ENCODE measurements around the gene OVOL3. TPM values are rescaled to one million over a fixed set of nuclear protein-coding genes. Genes with fewer than 3 reads are reported as not detected.
"Not testable (repeated sequence)": the region's sequence is repeated elsewhere in the genome, so short reads cannot be mapped to it uniquely, and the experiment has no call there.

OVOL3 gene
- total RNA-seq: not detected

- intact Hi-C loops (cut with DNase I; ENCODE audit: low total_unique reads): no loop called here
- Histone ChIP-seq H3K4me3 (no peak within 1 kb of the TSS), H3K27ac (no peak within 1 kb of the TSS), H3K36me3 (no peaks in the 10 kb centered on the region), H3K9me3 (no peaks in the 10 kb centered on the region), H3K27me3 (no peaks in the 10 kb centered on the region), H3K4me1 (peaks cover 0 to 4% of the 10 kb centered on the region in 2 donors)
- DNase-seq (ENCODE audit: low spot score in 2 of 2): no peak
- TF ChIP-seq POLR2AphosphoS5 (IDR thresholded peaks at IDR 0.05): no peak
- TF ChIP-seq CTCF (IDR thresholded peaks at IDR 0.05): no peak
- TF ChIP-seq POLR2A (IDR thresholded peaks at IDR 0.05): no peak
Measured at GRCh38 chr19:36110487-36111199, at the start of gene OVOL3. TSS of gene OVOL3 (plus strand) at chr19:36111143. CDS start at chr19:36111203, 60 bp downstream.

- H3K9me3 ChIP-seq: no peaks in the 10 kb centered on the region
- TF ChIP-seq POLR2AphosphoS5 (IDR thresholded peaks at IDR 0.05) (no peak), POLR2A (IDR thresholded peaks at IDR 0.05) (no peak), CTCF (IDR thresholded peaks at IDR 0.05) (no peak)
- no peaks in the 10 kb centered on the region for H3K4me1 ChIP-seq
- no peak for DNase-seq (ENCODE audit: low spot score in 2 of 2)
- intact Hi-C loops (cut with DNase I; ENCODE audit: low total_unique reads): no loop called here
- H3K27me3 ChIP-seq: no peaks in the 10 kb centered on the region
- H3K36me3 ChIP-seq: no peaks in the 10 kb centered on the region
- H3K4me3 ChIP-seq: no peak overlapping the region
- no peak overlapping the region for H3K27ac ChIP-seq
Measured at GRCh38 chr19:36061367-36061766, 49.6 kb upstream of the OVOL3 start.

- Histone ChIP-seq H3K27me3 (no peaks in the 10 kb centered on the region), H3K36me3 (no peaks in the 10 kb centered on the region), H3K4me3 (no peak overlapping the region), H3K9me3 (no peaks in the 10 kb centered on the region), H3K27ac (no peak overlapping the region), H3K4me1 (no peaks in the 10 kb centered on the region)
- DNase-seq (ENCODE audit: low spot score in 2 of 2): no peak
- intact Hi-C loops (cut with DNase I; ENCODE audit: low total_unique reads): no loop called here
- TF ChIP-seq CTCF (IDR thresholded peaks at IDR 0.05): no peak
- no peak for TF ChIP-seq POLR2AphosphoS5 (IDR thresholded peaks at IDR 0.05)
- TF ChIP-seq POLR2A (IDR thresholded peaks at IDR 0.05): no peak
Measured at GRCh38 chr19:36064826-36065225, 46.1 kb upstream of the OVOL3 start.

GRCh38 chr19:36067681-36068080, 43.3 kb upstream of the OVOL3 start:
- TF ChIP-seq POLR2AphosphoS5 (IDR thresholded peaks at IDR 0.05) (no peak), CTCF (IDR thresholded peaks at IDR 0.05) (no peak), POLR2A (IDR thresholded peaks at IDR 0.05) (no peak)
- intact Hi-C loops (cut with DNase I; ENCODE audit: low total_unique reads): no loop called here

GRCh38 chr19:36068810-36069499, 42.0 kb upstream of the OVOL3 start:
- H3K9me3 ChIP-seq; H3K27ac ChIP-seq; H3K27me3 ChIP-seq; intact Hi-C loops (cut with DNase I; ENCODE audit: low total_unique reads); DNase-seq (ENCODE audit: low spot score in 2 of 2); H3K4me1 ChIP-seq; H3K36me3 ChIP-seq; H3K4me3 ChIP-seq: not testable (repeated sequence)

More at GRCh38 chr19:36067681-36068080, 43.3 kb upstream of the OVOL3 start:
- Histone ChIP-seq H3K9me3 (no peaks in the 10 kb centered on the region), H3K4me3 (no peak overlapping the region), H3K36me3 (no peaks in the 10 kb centered on the region), H3K27me3 (no peaks in the 10 kb centered on the region), H3K4me1 (peaks cover 0 to 7% of the 10 kb centered on the region in 2 donors), H3K27ac (no peak overlapping the region)
- no peak for DNase-seq (ENCODE audit: low spot score in 2 of 2)

Measured in breast epithelium (tissue), 4 donors.